Small intestine (tissue), 4 donors: ENCODE results near the gene FZD7. TPM values are rescaled to one million over a fixed set of nuclear protein-coding genes. Genes with fewer than 3 reads are reported as not detected.

Source experiments
- polyA plus RNA-seq, 4 donors: library from polyadenylated mRNA; stranded (reverse) in 3 of 4; unstranded in 1 of 4; fragments of 200-250 nt in 3 of 4; fragments of 120-200 nt in 1 of 4; gene quantifications; one replicate each; pipeline versions ENCODE4 v1.2.1 to v1.2.3, GENCODE V29; 2013
- donor health status: healthy with polysubstance abuse.
- donor health status: Bipolar disorder and iron deficiency.
- donor health status: healthy.

The FZD7 gene
- polyA plus RNA-seq, 4 donors: 1.6 to 27.9 (median 6.3) TPM

Other genes with a start within 250 kb of the FZD7 start
- 1 to 10 TPM in 1 of 4 donors, under 1 TPM in 2, not detected in 1; 0.52 to 1.2 (median 0.54) TPM for gene CDK15, start 227.3 kb upstream of the FZD7 start, polyA plus RNA-seq
- gene KIAA2012, start 39.4 kb downstream of the FZD7 start, polyA plus RNA-seq: under 1 TPM in 2 of 4 donors, not detected in 2; 0.06 to 0.07 TPM
- 100 to 1,000 TPM in 3 of 4 donors, 10 to 100 TPM in 1; 93.6 to 156 (median 114) TPM for gene SUMO1, start 204.7 kb downstream of the FZD7 start, polyA plus RNA-seq
- gene NOP58, start 231.9 kb downstream of the FZD7 start, polyA plus RNA-seq: 10 to 100 TPM; 32.4 to 81.7 (median 56.5) TPM